ENCODE results near the gene SLC7A9.
"Not testable (repeated sequence)": the region's sequence is repeated elsewhere in the genome, so short reads cannot be mapped to it uniquely, and the experiment has no call there.

The SLC7A9 gene

DNA sequence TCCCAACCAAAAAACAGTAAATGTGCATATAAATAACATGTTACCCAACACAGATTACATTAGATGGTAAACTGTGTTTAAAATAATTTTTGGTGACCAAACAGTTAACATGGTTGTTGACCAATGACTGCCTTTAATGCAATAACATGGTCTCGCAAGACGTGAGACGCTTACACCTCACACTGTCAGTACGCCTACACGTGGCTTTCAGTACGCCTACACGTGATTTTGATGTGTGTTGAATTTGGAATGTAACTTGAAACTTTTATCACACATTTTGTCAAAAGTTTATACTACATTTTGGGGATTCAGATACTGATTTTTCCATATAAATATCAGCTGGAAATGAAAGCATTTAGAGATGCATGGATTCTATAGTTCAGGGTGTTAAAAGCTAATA is 32.0 kb downstream of the SLC7A9 start:
- H3K36me3 ChIP-seq (ENCODE audit: insufficient read depth, low read length): no peaks in the 10 kb centered on the region
- no peaks in the 10 kb centered on the region for H3K27me3 ChIP-seq (ENCODE audit: insufficient read depth, low read length)
- WGBS: 92% methylated on average over 5 of the region's 7 CpGs
- H3K9ac ChIP-seq (ENCODE audit: low read depth, low read length): no peak overlapping the region
- no peaks in the 10 kb centered on the region for H3K9me3 ChIP-seq (ENCODE audit: insufficient read depth, low read depth, low read length)
- H3K4me1 ChIP-seq (ENCODE audit: insufficient read depth, low read length): no peaks in the 10 kb centered on the region
- no peak overlapping the region for H3K4me3 ChIP-seq (ENCODE audit: low read length)
- H3K27ac ChIP-seq (ENCODE audit: low read depth, low read length): no peak overlapping the region

DNA sequence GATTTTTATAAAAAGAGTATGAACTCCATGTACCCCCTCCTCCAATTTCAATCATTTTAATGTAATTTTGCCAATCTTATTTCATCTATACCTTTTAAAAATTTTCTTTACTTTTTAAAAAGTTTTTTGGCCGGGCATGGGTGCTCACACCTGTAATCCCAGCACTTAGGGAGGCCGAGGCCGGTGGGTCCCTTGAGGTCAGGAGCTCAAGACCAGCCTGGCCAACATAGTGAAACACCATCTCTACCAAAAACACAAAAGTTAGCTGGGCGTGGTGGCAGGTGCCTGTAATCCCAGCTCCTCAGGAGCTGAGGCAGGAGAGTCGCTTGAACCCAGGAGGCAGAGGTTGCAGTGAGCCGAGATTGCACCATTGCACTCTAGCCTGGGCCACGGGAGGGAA is 36.2 kb downstream of the SLC7A9 start:
- not testable (repeated sequence) for H3K9me3 ChIP-seq (ENCODE audit: insufficient read depth, low read depth, low read length); H3K27me3 ChIP-seq (ENCODE audit: insufficient read depth, low read length); H3K4me3 ChIP-seq (ENCODE audit: low read length); H3K4me1 ChIP-seq (ENCODE audit: insufficient read depth, low read length); H3K36me3 ChIP-seq (ENCODE audit: insufficient read depth, low read length); H3K9ac ChIP-seq (ENCODE audit: low read depth, low read length); H3K27ac ChIP-seq (ENCODE audit: low read depth, low read length)
- 89% methylated on average over 6 of the region's 7 CpGs for WGBS

DNA sequence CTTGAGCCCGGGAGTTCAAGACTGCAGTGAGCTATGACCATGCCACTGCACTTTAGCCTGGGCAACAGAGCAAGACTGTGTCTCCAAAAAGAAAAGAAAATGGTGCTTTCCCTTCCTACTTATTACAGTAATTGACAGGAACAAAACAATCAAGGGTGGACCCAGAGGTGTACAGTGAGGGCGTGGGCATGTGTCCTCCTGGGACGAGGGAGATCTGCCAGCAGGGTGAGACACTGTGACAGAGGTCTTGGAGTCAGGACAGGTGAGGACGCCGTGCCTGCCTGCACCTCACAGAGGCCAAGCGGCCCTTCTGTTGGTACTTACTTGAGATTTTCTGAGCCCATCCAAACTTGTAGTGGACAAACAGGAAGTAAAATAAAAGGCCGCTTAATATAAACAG is 36.7 kb downstream of the SLC7A9 start:
- H3K36me3 ChIP-seq (ENCODE audit: insufficient read depth, low read length); H3K9ac ChIP-seq (ENCODE audit: low read depth, low read length); H3K4me3 ChIP-seq (ENCODE audit: low read length); H3K27me3 ChIP-seq (ENCODE audit: insufficient read depth, low read length); H3K4me1 ChIP-seq (ENCODE audit: insufficient read depth, low read length); H3K27ac ChIP-seq (ENCODE audit: low read depth, low read length); H3K9me3 ChIP-seq (ENCODE audit: insufficient read depth, low read depth, low read length): not testable (repeated sequence)
- WGBS: 96% methylated on average over 7 of the region's 7 CpGs

DNA sequence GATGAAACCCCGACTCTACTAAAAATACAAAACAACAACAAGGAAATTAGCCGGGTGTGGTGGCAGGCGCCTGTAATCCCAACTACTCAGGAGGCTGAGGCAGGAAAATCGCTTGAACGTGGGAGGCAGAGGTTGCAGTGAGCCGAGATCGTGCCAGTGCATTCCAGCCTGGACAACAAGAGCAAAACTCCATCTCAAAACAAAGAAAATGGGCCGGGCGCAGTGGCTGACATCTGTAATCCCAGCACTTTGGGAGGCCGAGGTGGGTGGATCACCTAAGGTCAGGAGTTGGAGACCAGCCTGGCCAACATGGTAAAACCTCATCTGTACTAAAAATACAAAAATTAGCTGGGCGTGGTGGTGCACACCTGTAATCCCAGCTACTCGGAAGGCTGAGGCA is 37.5 kb downstream of the SLC7A9 start:
- H3K27me3 ChIP-seq (ENCODE audit: insufficient read depth, low read length); H3K36me3 ChIP-seq (ENCODE audit: insufficient read depth, low read length); H3K9ac ChIP-seq (ENCODE audit: low read depth, low read length); H3K9me3 ChIP-seq (ENCODE audit: insufficient read depth, low read depth, low read length); H3K4me3 ChIP-seq (ENCODE audit: low read length); H3K27ac ChIP-seq (ENCODE audit: low read depth, low read length); H3K4me1 ChIP-seq (ENCODE audit: insufficient read depth, low read length): not testable (repeated sequence)
- WGBS: 96% methylated on average over 12 of the region's 12 CpGs

DNA sequence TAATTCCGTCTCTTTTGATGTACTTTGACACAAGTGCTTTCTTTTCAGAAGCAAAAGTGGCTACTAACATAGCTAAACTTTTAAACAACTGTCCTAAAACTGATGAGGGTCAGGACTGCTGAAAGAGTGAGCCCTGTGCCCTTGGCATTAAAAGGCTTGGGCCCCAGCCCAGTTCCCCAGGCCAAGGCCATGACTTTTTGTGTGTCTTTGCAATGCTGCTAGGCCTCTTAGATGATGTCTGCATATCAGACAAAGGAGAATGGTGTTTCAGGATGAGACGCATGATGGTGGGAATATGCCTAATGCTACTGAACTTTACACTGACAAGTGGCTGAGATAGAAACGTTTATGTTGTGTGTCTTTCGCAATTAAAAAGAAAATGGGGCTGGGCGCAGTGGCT is 38.0 kb downstream of the SLC7A9 start:
- Histone ChIP-seq H3K4me3 (ENCODE audit: low read length) (no peak overlapping the region), H3K9me3 (ENCODE audit: insufficient read depth, low read depth, low read length) (no peaks in the 10 kb centered on the region), H3K27me3 (ENCODE audit: insufficient read depth, low read length) (no peaks in the 10 kb centered on the region), H3K9ac (ENCODE audit: low read depth, low read length) (no peak overlapping the region), H3K4me1 (ENCODE audit: insufficient read depth, low read length) (peaks cover 5% of the 10 kb centered on the region), H3K36me3 (ENCODE audit: insufficient read depth, low read length) (no peaks in the 10 kb centered on the region), H3K27ac (ENCODE audit: low read depth, low read length) (no peak overlapping the region)
- WGBS: 97% methylated on average over 5 of the region's 5 CpGs

DNA sequence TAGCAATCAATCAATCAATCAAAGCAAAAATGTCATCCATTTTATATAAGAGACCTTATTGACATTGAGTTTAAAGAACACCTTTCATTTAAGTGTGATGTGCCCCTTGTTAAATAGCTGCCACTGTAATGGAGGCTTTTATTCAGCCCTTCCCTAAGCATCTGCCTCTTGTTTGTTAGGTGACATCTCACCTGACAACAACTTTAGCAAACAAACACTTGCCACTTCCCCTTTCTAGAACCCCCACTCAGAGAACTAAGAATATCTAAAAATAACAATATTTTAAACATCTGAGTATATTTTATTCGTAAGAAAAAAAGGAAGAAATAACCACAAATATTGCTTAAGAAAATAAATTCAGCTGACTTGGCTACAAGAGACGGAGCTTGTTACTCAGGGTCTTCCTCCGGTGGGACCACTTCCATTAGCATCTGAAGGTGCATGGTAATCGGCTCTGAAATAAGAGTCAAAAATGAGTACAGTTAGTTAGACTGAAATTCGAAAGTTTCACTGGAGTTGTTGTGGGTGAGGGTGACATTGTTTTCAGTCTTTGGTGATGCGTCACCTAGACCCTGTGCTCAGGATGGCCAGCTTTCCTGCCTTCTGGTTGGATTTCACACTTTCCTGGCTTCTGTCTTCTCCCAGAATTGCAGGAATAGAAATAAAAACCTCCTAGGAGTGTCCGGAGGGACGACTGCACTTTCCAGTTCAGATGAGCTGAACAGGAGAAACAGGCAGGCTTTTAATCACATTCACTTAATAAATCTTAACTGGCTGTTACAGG is 39.1 kb downstream of the SLC7A9 start:
- H3K27ac ChIP-seq (ENCODE audit: low read depth, low read length): no peak overlapping the region
- no peaks in the 10 kb centered on the region for H3K9me3 ChIP-seq (ENCODE audit: insufficient read depth, low read depth, low read length)
- no peaks in the 10 kb centered on the region for H3K27me3 ChIP-seq (ENCODE audit: insufficient read depth, low read length)
- WGBS: 93% methylated on average over 7 of the region's 8 CpGs
- H3K4me1 ChIP-seq (ENCODE audit: insufficient read depth, low read length): peaks cover 5% of the 10 kb centered on the region
- H3K9ac ChIP-seq (ENCODE audit: low read depth, low read length): no peak overlapping the region
- H3K4me3 ChIP-seq (ENCODE audit: low read length): no peak overlapping the region
- no peaks in the 10 kb centered on the region for H3K36me3 ChIP-seq (ENCODE audit: insufficient read depth, low read length)

DNA sequence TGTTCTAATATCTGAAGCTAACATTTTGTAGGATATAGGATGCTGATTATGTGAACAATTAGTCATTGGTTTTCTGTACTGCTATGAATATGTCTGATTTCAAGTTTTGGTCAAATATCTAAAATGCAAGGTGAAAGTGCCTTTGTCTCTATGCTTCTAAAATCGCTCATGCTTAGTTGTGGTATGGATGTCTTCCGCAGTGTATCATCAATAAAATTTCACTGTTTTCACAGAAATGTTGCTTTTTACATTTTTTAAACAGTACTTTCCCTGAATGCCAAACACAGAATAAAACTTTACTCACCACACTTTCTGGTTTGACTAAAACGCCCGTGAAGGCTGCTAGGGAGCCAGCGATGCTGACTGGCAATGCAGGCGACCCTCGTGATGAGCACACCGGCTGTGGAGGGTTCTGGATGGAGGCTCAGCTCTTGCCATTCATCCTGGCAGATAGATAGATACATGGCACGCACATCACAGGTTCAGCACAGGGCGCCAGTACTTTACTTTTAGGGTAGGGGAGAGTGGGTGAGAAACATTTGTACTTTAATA is 40.1 kb downstream of the SLC7A9 start:
- 95% methylated on average over 9 of the region's 10 CpGs for whole genome bisulfite sequencing
- Histone ChIP-seq H3K27ac (ENCODE audit: low read depth, low read length) (no peak overlapping the region), H3K4me1 (ENCODE audit: insufficient read depth, low read length) (peaks cover 11% of the 10 kb centered on the region), H3K27me3 (ENCODE audit: insufficient read depth, low read length) (no peaks in the 10 kb centered on the region), H3K4me3 (ENCODE audit: low read length) (no peak overlapping the region), H3K36me3 (ENCODE audit: insufficient read depth, low read length) (no peaks in the 10 kb centered on the region), H3K9ac (ENCODE audit: low read depth, low read length) (no peak overlapping the region), H3K9me3 (ENCODE audit: insufficient read depth, low read depth, low read length) (no peaks in the 10 kb centered on the region)

DNA sequence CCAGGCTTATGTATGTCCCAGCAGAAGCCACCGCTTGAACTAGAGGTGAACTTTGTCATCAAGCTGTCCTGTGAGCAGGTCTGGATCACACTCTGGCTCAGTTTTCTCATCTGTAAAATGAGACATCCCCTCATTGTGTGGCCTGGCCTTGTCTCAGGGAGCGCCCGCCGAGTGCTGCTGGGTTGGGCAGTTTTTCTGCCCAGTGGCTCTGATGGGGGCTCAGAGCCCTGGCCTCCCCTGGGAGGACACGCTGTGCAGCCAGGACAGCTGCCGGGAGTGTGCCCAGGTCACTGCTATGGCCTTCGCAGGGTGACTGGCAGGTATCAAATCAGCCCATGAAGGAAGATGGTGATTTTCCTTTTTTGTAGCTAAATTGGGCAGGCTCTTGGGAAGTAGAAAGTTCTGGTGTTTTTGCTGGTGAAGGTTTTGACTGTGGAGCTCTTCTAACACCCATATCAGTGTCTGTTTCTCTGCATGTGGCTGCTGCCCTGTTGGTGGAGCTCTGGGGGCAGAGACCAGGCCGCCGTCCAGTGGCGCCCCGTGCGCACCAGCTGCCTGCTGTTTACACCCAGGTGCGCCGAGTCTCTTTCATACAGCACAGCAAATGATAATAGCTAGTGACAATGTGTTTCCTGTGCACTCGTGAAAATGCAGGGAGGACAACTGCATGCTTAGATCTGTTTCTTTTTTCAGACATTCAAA is 40.8 kb downstream of the SLC7A9 start:
- peaks cover 11% of the 10 kb centered on the region for H3K4me1 ChIP-seq (ENCODE audit: insufficient read depth, low read length)
- WGBS: 91% methylated on average over 15 of the region's 15 CpGs

DNA sequence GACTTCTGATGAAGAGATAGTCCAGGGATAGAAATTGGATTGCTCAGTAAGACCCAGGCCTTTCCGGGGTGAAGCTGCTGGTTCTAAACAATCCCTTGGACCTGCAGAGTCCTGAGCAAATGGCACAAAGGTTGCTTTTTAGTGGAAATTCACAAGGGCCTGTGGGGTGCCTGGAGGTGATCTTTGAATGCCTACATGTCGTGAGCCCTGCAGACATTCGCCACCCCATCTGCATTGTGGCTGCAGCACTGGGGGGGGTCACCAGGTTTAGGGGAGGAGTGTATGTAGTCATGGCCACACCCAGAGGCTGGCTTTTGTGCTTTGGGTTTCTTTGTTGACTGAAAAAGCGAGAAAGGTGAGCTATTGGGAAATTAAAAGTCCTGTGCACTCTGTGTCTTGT is 41.4 kb downstream of the SLC7A9 start:
- Histone ChIP-seq H3K4me3 (ENCODE audit: low read length) (no peak overlapping the region), H3K4me1 (ENCODE audit: insufficient read depth, low read length) (peaks cover 11% of the 10 kb centered on the region), H3K27ac (ENCODE audit: low read depth, low read length) (no peak overlapping the region), H3K9me3 (ENCODE audit: insufficient read depth, low read depth, low read length) (no peaks in the 10 kb centered on the region), H3K9ac (ENCODE audit: low read depth, low read length) (no peak overlapping the region), H3K27me3 (ENCODE audit: insufficient read depth, low read length) (no peaks in the 10 kb centered on the region), H3K36me3 (ENCODE audit: insufficient read depth, low read length) (no peaks in the 10 kb centered on the region)
- 56% methylated on average over 4 of the region's 4 CpGs for WGBS

More for the DNA sequence above, 40.8 kb downstream of the SLC7A9 start:
- no peaks in the 10 kb centered on the region for H3K27me3 ChIP-seq (ENCODE audit: insufficient read depth, low read length)
- H3K27ac ChIP-seq (ENCODE audit: low read depth, low read length): no peak overlapping the region
- H3K9me3 ChIP-seq (ENCODE audit: insufficient read depth, low read depth, low read length): no peaks in the 10 kb centered on the region
- H3K4me3 ChIP-seq (ENCODE audit: low read length): no peak overlapping the region
- H3K9ac ChIP-seq (ENCODE audit: low read depth, low read length): no peak overlapping the region
- H3K36me3 ChIP-seq (ENCODE audit: insufficient read depth, low read length): no peaks in the 10 kb centered on the region

DNA sequence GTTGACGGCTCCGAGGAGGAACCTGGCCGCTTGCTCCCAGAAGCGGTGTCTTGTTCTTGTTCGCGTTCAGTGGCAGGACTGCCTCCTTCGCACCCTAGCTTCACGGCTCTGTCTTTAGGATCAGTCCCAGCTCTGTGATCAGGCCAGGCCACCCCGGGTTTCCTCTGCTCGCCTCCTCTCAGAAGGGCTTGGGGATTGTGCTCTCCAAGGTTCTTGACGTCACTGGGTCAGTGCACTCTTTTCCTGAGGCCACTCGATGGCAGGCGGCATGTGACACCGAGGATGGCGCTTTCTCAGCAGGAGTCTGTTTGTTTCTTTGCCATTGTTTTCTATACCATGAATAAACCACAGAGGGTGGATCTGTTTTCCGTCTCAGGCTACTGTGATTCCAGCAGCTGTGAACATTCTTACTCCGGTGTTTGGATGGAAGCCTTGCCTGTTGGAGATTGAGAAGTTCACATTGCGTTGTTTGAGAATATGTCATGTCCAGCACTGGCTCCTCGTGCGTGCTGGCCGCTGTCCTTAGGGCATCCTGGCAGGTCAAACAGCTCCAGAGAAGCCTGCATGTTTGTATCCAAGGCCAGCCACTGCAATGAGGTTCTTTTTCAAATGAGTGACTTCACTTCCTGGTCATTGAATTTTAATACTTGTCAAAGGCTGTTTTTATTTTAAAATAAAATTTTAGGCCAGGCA is 44.5 kb downstream of the SLC7A9 start:
- WGBS: 71% methylated on average over 21 of the region's 21 CpGs
- Histone ChIP-seq H3K27ac (ENCODE audit: low read depth, low read length) (no peak overlapping the region; the same call in 1 of the 2 replicates), H3K36me3 (ENCODE audit: insufficient read depth, low read length) (no peaks in the 10 kb centered on the region), H3K27me3 (ENCODE audit: insufficient read depth, low read length) (no peaks in the 10 kb centered on the region), H3K4me3 (ENCODE audit: low read length) (no peak overlapping the region), H3K4me1 (ENCODE audit: insufficient read depth, low read length) (peaks cover 11% of the 10 kb centered on the region), H3K9me3 (ENCODE audit: insufficient read depth, low read depth, low read length) (no peaks in the 10 kb centered on the region), H3K9ac (ENCODE audit: low read depth, low read length) (no peak overlapping the region)

DNA sequence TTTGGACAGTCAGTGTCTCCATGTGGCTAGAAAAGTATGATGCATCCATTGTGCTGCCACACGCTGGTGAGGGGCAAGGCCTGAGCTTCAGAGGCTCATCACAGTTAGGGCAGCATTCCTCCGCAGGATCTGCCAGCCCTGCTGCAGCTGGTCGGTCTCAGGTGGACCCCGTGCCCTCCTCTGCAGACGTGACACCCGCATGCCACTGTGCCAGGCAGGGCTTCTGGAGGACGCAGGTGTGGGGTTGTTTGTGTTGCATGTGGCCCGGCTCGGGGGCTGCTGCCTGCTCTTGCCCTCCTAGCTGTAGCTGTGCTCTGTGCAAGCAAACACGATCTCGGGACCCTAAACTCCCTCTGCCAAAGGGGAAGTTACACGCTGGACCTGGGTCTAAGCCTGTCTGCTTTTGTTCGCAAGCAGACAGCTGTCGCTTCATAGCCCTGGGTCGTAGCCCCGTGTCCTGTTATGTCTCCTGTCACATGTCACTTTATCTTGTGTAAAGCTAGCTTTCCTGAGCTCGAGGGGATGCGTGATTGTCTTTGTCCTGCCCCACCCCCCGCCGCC is 45.3 kb downstream of the SLC7A9 start:
- Histone ChIP-seq H3K4me1 (ENCODE audit: insufficient read depth, low read length) (peaks cover 11% of the 10 kb centered on the region), H3K9ac (ENCODE audit: low read depth, low read length) (no peak overlapping the region), H3K4me3 (ENCODE audit: low read length) (no peak overlapping the region), H3K27me3 (ENCODE audit: insufficient read depth, low read length) (no peaks in the 10 kb centered on the region), H3K27ac (ENCODE audit: low read depth, low read length) (no peak overlapping the region), H3K36me3 (ENCODE audit: insufficient read depth, low read length) (no peaks in the 10 kb centered on the region), H3K9me3 (ENCODE audit: insufficient read depth, low read depth, low read length) (no peaks in the 10 kb centered on the region)
- WGBS: 82% methylated on average over 20 of the region's 20 CpGs

Measured in HUES64 (cell line).